ENCODE data around the gene PCDHA4. TPM values are rescaled to one million over a fixed set of nuclear protein-coding genes. Genes with fewer than 3 reads are reported as not detected.

Gene PCDHA4
- total and polyA plus RNA-seq, 2 of the 8 experiments (the other 6 are each of a cell fraction or from before 2014, with no cell fraction given) = 3.7 to 5.7 TPM

DNA sequence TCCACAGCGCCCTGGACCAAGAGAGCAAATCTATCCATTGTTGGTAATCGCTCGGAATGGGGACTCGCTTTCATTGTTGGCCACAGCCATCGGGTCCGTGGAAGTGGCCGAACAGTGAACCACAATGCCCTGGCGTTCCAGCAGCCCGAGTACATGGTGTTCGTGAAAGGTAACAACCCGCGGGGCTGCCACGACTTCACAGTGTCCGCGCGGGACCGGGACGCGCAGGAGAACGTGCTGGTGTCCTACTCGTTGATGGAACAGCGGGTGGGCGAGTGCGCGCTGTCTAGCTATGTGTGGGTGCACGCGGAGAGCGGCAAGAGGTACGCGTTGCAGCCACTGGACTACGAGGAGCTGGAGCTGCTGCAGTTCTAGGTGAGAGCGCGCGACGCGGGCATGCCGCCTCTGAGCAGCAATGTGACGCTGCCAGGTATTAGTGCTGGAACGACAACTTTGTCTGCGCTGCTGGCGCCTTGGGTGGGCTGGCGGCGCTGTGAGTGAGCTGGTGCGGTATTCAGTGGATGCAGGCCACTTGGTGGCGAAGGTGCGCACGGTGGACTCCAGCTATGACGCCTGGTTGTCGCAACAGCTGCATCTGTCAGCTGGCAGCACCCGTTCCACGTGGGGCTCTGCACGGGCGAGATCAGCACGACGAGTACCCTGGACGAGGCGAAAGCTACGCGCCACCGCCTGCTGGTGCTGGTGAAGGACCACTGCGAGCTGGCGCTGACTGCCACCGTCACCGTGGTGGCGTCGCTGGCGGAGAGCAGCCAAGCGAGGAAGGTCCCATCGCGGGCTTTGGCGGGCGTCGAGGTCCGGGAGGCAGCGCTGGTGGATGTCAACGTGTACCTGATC, 55.8 kb downstream of the PCDHA4 start:
- Histone ChIP-seq H4K20me1 (replicated peaks in 1 of 2; ENCODE audit: control insufficient read depth in 1 of 2, insufficient read depth in 2 of 2, low read length in 2 of 2) (no peaks in the 10 kb centered on the region), H2AFZ (ENCODE audit: low read length) (no peak overlapping the region), H3K23me2 (ENCODE audit: low read depth, low read length) (no peaks in the 10 kb centered on the region), H3K9ac (replicated peaks in 1 of 4; ENCODE audit: extremely low read depth in 1 of 4, low read depth in 3 of 4, low read length in 3 of 4) (no peak overlapping the region), H2AK5ac (ENCODE audit: low read depth, low read length) (no peak overlapping the region), H3K79me2 (ENCODE audit: control insufficient read depth in 1 of 2, insufficient read depth in 2 of 2, low read length in 2 of 2) (no peaks in the 10 kb centered on the region; a peak in 1 of 4 replicates), H3K56ac (replicated peaks; ENCODE audit: insufficient read length, low read depth, low read length) (no peak overlapping the region), H3K79me1 (ENCODE audit: low read depth, low read length) (no peaks in the 10 kb centered on the region), H3K4me2 (ENCODE audit: insufficient read depth in 1 of 2, low read depth in 2 of 2, low read length in 2 of 2) (no peak overlapping the region), H3K27me3 (replicated peaks in 1 of 4; ENCODE audit: control insufficient read depth in 3 of 4, extremely low read depth in 1 of 4, insufficient read depth in 3 of 4, low read length in 3 of 4) (no peaks in the 10 kb centered on the region), H3K4ac (replicated peaks; ENCODE audit: insufficient read length, low read depth, low read length) (no peak overlapping the region), H2BK15ac (ENCODE audit: low read length) (no peak overlapping the region), H3K4me1 (replicated peaks in 1 of 4; ENCODE audit: control insufficient read depth in 3 of 4, insufficient read depth in 4 of 4, low read length in 3 of 4) (no peaks in the 10 kb centered on the region), H3K27ac (ENCODE audit: low read depth, low read length) (no peak overlapping the region), H2BK5ac (ENCODE audit: low read depth, low read length) (no peak overlapping the region), H4K5ac (ENCODE audit: insufficient read length, low read depth, low read length) (no peak overlapping the region), H3K9me3 (ENCODE audit: insufficient read depth in 2 of 2, low read depth in 1 of 2, low read length in 1 of 2) (peaks cover 11 to 20% of the 10 kb centered on the region in 2 experiments; a peak in 3 of 4 replicates), H4K91ac (replicated peaks; ENCODE audit: insufficient read length, low read length) (no peak overlapping the region), H2BK20ac (ENCODE audit: low read length) (no peak overlapping the region), H2BK12ac (ENCODE audit: low read depth, low read length) (no peak overlapping the region), H3K18ac (ENCODE audit: extremely low read depth, low read length) (no peak overlapping the region), H3K23ac (ENCODE audit: insufficient read length) (no peak overlapping the region), H2BK120ac (replicated peaks; ENCODE audit: low read depth, low read length) (no peak overlapping the region), H3K36me3 (ENCODE audit: control insufficient read depth in 2 of 4, insufficient read depth in 4 of 4, low read length in 3 of 4) (peaks cover 0 to 13% (median 3%) of the 10 kb centered on the region in 4 experiments; a peak in 4 of 8 replicates), H4K8ac (ENCODE audit: extremely low read depth, insufficient read depth, low read length) (no peak overlapping the region; the same call in 1 of the 2 replicates), H3K4me3 (ENCODE audit: extremely low read depth in 1 of 4, insufficient read depth in 2 of 4, low read depth in 3 of 4, low read length in 4 of 4) (no peak overlapping the region), H3K14ac (ENCODE audit: insufficient read length) (no peak overlapping the region)
- WGBS, 2 experiments (ENCODE audit: extremely low coverage in 1 of 2, insufficient coverage in 1 of 2, insufficient read length in 1 of 2, insufficient replicate concordance in 2 of 2, low coverage in 1 of 2, low lambda C conversion rate in 2 of 2, missing lambda C conversion rate in 1 of 2) = 97% methylated on average over 73 of the region's 76 CpGs; no CpG with 5 or more reads in 1 of the 2 experiments
- ChIA-PET POLR2A (ENCODE audit: partially characterized antibody) (interaction anchor here (1.4 kb wide), 1 partner anchor 188 kb away, joined by 4 read pairs; the partner anchor contains the start of gene PCDHB1), CTCF (ENCODE audit: partially characterized antibody) (interaction anchor here (0.6 to 8.1 kb wide), 15 partner anchors 8 to 448 kb away, joined by 3 to 122 read pairs (median 5); partner anchors contain the start of genes PCDHA12, PCDHA13, PCDHA4 and PCDHA7)
- FAIRE-seq (no peak), DNase-seq (ENCODE audit: low read depth in 1 of 2, low spot score in 2 of 2) (no peak)
- TF ChIP-seq FOSL1 (IDR thresholded peaks at IDR 0.05; ENCODE audit: insufficient read depth, low read depth, low read length) = no peak
- TF ChIP-seq, protein P1, sequence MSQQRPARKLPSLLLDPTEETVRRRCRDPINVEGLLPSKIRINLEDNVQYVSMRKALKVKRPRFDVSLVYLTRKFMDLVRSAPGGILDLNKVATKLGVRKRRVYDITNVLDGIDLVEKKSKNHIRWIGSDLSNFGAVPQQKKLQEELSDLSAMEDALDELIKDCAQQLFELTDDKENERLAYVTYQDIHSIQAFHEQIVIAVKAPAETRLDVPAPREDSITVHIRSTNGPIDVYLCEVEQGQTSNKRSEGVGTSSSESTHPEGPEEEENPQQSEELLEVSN (IDR thresholded peaks at IDR 0.05) = no peak
- TF ChIP-seq SAP30 (IDR thresholded peaks at IDR 0.05; ENCODE audit: insufficient read depth, insufficient replicate concordance, low read length) = no peak
- TF ChIP-seq JUND (IDR thresholded peaks at IDR 0.05; ENCODE audit: low read length) = no peak
- no peak for TF ChIP-seq BACH1 (IDR thresholded peaks at IDR 0.05; ENCODE audit: low read length)
- no peak for TF ChIP-seq NRF1 (IDR thresholded peaks at IDR 0.05; ENCODE audit: low read depth, low read length)
- TF ChIP-seq CBX5 (IDR thresholded peaks at IDR 0.05; ENCODE audit: low read depth, low read length) = no peak
- TF ChIP-seq MAFK (IDR thresholded peaks at IDR 0.05; ENCODE audit: low read depth, low read length) = no peak
- no peak for TF ChIP-seq CHD1 (IDR thresholded peaks at IDR 0.05; ENCODE audit: low read depth, low read length)
